Esophagus muscularis mucosa (tissue), 4 donors: ENCODE measurements around the gene SMOC1. TPM values are rescaled to one million over a fixed set of nuclear protein-coding genes. Genes with fewer than 3 reads are reported as not detected.

ENCODE experiments used
- DNase-seq: peaks from one replicate; pipeline ENCODE4 v3.0.0-alpha.2; 2017; ENCODE audit errors: extremely low spot score
- H3K27ac ChIP-seq, 4 donors: fragments of 200-600 bp; sonication (generic); replicated peaks in 1 of 4; 1 replicate in 3 of 4; 2 replicates in 1 of 4; pipeline ENCODE4 v1.5.1; 2016 to 2019; ENCODE audit warnings: mild to moderate bottlenecking in 1 of 4
- H3K27me3 ChIP-seq, 4 donors: fragments of 200-600 bp; sonication (generic); one replicate each; pipeline versions ENCODE4 v1.5.1 to v1.6.0; 2016 to 2019
- H3K36me3 ChIP-seq, 4 donors: fragments of 200-600 bp; sonication (generic); one replicate each; pipeline ENCODE4 v1.5.1; 2016 to 2019
- H3K4me1 ChIP-seq, 4 donors: fragments of 200-600 bp; sonication (generic); one replicate each; pipeline ENCODE4 v1.5.1; 2016 to 2019
- H3K4me3 ChIP-seq, 4 donors: fragments of 200-600 bp; sonication (generic); 1 replicate in 2 of 4; 2 replicates in 2 of 4; pipeline ENCODE4 v1.5.1; 2016 to 2019; ENCODE audit warnings: mild to moderate bottlenecking in 4 of 4, moderate library complexity in 1 of 4
- H3K9me3 ChIP-seq, 4 donors: fragments of 200-600 bp; sonication (generic); 1 replicate in 3 of 4; 2 replicates in 1 of 4; pipeline ENCODE4 v1.5.1; 2016 to 2019
- CTCF ChIP-seq, 3 experiments: fragments of 200-600 bp in 2 of 3; fragments of 450-650 bp in 1 of 3; sonication (generic) in 2 of 3; IDR thresholded peaks; one replicate each; pipeline ENCODE4 v1.5.1; 2017 to 2019; ENCODE audit warnings: antibody characterized with exemption in 3 of 3, mild to moderate bottlenecking in 2 of 3, moderate library complexity in 1 of 3
- EP300 ChIP-seq: sonication (generic); formaldehyde crosslinking; IDR thresholded peaks from one replicate; pipeline ENCODE4 v1.6.1; 2017; ENCODE audit warnings: antibody characterized with exemption
- POLR2A ChIP-seq: fragments of 450-650 bp; IDR thresholded peaks from one replicate; pipeline ENCODE4 v1.6.1; 2017; ENCODE audit warnings: antibody characterized with exemption, moderate library complexity, mild to moderate bottlenecking, low read depth
- POLR2AphosphoS5 ChIP-seq, 2 donors: sonication (generic); formaldehyde crosslinking; IDR thresholded peaks; one replicate each; pipeline ENCODE4 v1.6.1; 2017; ENCODE audit warnings: antibody characterized with exemption in 2 of 2
- WGBS: methylation state at CpG from one replicate; pipeline ENCODE4 v1.1.5; 2018; 5-methylcytosine and 5-hydroxymethylcytosine counted together
- intact Hi-C: fragments of 100-400 bp; cut with DNase I; formaldehyde crosslinking; loops from one replicate; pipeline ENCODE4 v1.15.1; 2023
- total RNA-seq, 4 donors: library from RNA; depleted of rRNA; stranded (reverse); fragments of >200 nt; gene quantifications; one replicate each; pipeline versions ENCODE4 v1.1.0 to v1.2.1, GENCODE V29; 2016

SMOC1 gene
- total RNA-seq, 4 donors from 2014 or later, result under 0.01 to 1.8 (median 0.51) TPM

DNA sequence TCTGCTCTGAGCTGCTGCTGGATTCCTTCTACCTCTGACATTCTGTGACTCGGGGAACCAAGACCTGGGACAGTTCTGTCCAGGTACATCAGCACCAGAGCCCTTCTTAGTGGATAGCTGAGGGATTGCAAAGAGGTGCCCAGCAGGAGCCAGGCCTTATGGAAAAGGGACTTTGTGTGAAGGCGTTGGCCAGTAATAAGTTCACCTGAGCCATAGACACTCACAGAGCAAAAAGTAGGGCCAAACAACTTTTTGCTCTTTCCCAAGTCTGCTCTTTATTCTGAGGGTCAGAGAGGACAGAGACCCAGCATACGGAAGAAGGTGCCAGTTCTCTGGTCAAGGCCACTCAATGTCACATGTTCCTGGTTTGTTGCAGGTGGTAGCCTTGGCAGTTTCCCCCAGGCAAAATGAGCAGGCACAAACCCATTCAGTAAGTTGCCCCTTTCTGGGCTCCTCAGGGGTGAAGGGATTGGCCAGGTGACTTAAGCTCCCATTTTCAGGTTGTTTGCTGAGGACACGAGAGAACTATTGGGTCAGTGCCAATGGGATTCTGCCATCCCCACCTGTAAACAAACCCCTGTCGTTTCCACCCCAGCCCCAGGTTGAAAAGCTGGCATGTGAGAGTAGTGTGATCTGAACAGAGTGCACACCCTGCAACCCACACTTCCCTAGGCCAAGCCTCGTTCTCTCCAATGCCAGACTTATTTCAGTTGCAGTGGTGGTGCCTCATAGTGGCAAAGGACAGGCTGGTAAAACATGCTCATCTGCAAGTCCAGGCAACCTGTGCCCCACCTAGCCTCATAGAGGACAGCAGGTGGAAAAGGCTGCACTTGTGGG lies 150.3 kb downstream of the SMOC1 start:
- Histone ChIP-seq H3K27me3 (peaks cover 0 to 12% (median 0%) of the 10 kb centered on the region in 4 donors), H3K9me3 (no peaks in the 10 kb centered on the region), H3K4me3 (no peak overlapping the region), H3K36me3 (no peaks in the 10 kb centered on the region), H3K27ac (no peak overlapping the region), H3K4me1 (peaks cover 0 to 5% (median 0%) of the 10 kb centered on the region in 4 donors)
- intact Hi-C loops, result no loop called here
- whole genome bisulfite sequencing, result 76% methylated on average over 4 of the region's 6 CpGs
- no peak for DNase-seq
- TF ChIP-seq POLR2AphosphoS5 (IDR thresholded peaks at IDR 0.05), result no peak
- TF ChIP-seq CTCF (IDR thresholded peaks at IDR 0.05), result no peak
- no peak for TF ChIP-seq POLR2A
- no peak for TF ChIP-seq EP300

DNA sequence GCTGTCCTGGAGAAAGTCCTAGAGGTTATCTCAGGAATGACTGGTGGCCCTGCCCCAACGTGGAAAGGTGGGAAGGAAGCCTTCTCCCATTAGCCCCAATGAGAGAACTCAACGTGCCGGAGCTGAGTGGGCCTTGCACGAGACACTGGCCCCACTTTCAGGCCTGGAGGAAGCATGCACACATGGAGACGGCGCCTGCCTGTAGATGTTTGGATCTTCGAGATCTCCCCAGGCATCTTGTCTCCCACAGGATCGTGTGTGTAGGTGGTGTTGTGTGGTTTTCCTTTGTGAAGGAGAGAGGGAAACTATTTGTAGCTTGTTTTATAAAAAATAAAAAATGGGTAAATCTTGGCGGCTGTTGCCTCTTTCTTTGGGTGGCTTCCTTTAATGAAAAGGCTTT lies 152.8 kb downstream of the SMOC1 start:
- H3K4me3 ChIP-seq, result no peak overlapping the region
- H3K27me3 ChIP-seq, result peaks cover 0 to 12% (median 0%) of the 10 kb centered on the region in 4 donors
- no peak for TF ChIP-seq POLR2A
- TF ChIP-seq EP300, result no peak
- TF ChIP-seq CTCF (IDR thresholded peaks at IDR 0.05), result no peak
- no peak for TF ChIP-seq POLR2AphosphoS5 (IDR thresholded peaks at IDR 0.05)
- H3K36me3 ChIP-seq, result no peaks in the 10 kb centered on the region
- H3K27ac ChIP-seq, result no peak overlapping the region
- no peaks in the 10 kb centered on the region for H3K9me3 ChIP-seq
- peaks cover 0 to 5% (median 0%) of the 10 kb centered on the region in 4 donors for H3K4me1 ChIP-seq
- intact Hi-C loops, result no loop called here
- DNase-seq, result no peak
- 79% methylated on average over 9 of the region's 9 CpGs for WGBS

- Histone ChIP-seq H3K36me3 (no peaks in the 10 kb centered on the region), H3K4me3 (no peak overlapping the region), H3K4me1 (peaks cover 0 to 5% (median 0%) of the 10 kb centered on the region in 4 donors), H3K27me3 (peaks cover 0 to 12% (median 0%) of the 10 kb centered on the region in 4 donors), H3K9me3 (no peaks in the 10 kb centered on the region), H3K27ac (no peak overlapping the region)
- no peak for DNase-seq
- no peak for TF ChIP-seq POLR2AphosphoS5 (IDR thresholded peaks at IDR 0.05)
- no peak for TF ChIP-seq CTCF (IDR thresholded peaks at IDR 0.05)
- TF ChIP-seq POLR2A, result no peak
- TF ChIP-seq EP300, result no peak
- intact Hi-C loops, result no loop called here
- 70% methylated on average over 3 of the region's 3 CpGs for WGBS
Measured at GRCh38 chr14:70032447-70032846, 153.2 kb downstream of the SMOC1 start.

DNA sequence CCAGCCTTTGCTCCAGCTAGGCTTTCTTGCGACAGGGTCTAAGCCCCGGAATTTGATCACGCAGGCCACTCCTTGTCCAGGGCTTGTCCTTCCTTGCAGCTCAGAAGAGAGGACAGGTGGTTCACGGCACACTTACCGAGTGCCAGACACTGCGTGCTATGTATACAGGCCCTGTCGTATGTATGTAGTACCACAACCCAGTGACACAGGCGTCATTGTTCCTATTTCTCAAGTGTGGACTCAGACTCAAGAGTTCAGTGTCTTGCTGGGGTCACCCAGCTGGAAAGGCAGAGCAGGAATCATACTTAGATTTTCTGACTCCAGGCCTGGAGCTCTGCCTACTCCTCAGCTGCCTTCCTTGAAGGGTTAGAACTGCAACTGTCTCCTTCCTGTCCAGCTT lies 153.9 kb downstream of the SMOC1 start:
- DNase-seq, result no peak
- intact Hi-C loops, result no loop called here
- H3K4me3 ChIP-seq, result no peak overlapping the region
- TF ChIP-seq POLR2A (no peak), CTCF (IDR thresholded peaks at IDR 0.05) (no peak), POLR2AphosphoS5 (IDR thresholded peaks at IDR 0.05) (no peak), EP300 (no peak)
- no peaks in the 10 kb centered on the region for H3K9me3 ChIP-seq
- no peak overlapping the region for H3K27ac ChIP-seq
- H3K36me3 ChIP-seq, result no peaks in the 10 kb centered on the region
- H3K27me3 ChIP-seq, result peaks cover 0 to 9% (median 0%) of the 10 kb centered on the region in 4 donors
- H3K4me1 ChIP-seq, result no peaks in the 10 kb centered on the region
- WGBS, result 82% methylated on average over 8 of the region's 8 CpGs
